GM10266 (cell line): ENCODE results near the gene IRF2BP2.

Experiments
- DNase-seq: peaks from one replicate; pipeline ENCODE4 v3.0.0; 2012; ENCODE audit errors: extremely low spot score
- TF ChIP-seq, protein P1 (sequence below): IDR thresholded peaks from 2 replicates; pipeline ENCODE4 v1.5.1; 2012; ENCODE audit warnings: mild to moderate bottlenecking, low read depth; ENCODE audit not compliant: control insufficient read depth, insufficient read depth; ENCODE audit errors: missing control alignments

IRF2BP2 gene

DNA sequence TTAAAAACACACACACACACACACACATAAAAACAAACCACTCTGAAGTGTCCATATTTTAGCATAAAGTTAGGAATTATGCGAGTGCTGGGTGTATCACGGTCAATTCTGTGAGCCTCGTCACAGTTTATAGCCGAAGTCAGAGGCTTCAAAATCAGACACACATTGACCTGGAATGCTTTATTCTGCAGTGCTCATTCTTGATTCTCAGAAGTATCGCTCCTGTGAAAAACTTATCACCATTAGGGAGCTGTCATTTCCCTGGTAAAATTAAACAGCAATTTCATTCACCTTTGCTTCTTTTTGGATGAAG, 8.7 kb upstream of the IRF2BP2 start:
- TF ChIP-seq, protein P1, sequence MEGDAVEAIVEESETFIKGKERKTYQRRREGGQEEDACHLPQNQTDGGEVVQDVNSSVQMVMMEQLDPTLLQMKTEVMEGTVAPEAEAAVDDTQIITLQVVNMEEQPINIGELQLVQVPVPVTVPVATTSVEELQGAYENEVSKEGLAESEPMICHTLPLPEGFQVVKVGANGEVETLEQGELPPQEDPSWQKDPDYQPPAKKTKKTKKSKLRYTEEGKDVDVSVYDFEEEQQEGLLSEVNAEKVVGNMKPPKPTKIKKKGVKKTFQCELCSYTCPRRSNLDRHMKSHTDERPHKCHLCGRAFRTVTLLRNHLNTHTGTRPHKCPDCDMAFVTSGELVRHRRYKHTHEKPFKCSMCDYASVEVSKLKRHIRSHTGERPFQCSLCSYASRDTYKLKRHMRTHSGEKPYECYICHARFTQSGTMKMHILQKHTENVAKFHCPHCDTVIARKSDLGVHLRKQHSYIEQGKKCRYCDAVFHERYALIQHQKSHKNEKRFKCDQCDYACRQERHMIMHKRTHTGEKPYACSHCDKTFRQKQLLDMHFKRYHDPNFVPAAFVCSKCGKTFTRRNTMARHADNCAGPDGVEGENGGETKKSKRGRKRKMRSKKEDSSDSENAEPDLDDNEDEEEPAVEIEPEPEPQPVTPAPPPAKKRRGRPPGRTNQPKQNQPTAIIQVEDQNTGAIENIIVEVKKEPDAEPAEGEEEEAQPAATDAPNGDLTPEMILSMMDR, result no peak
- DNase-seq, result no peak

DNA sequence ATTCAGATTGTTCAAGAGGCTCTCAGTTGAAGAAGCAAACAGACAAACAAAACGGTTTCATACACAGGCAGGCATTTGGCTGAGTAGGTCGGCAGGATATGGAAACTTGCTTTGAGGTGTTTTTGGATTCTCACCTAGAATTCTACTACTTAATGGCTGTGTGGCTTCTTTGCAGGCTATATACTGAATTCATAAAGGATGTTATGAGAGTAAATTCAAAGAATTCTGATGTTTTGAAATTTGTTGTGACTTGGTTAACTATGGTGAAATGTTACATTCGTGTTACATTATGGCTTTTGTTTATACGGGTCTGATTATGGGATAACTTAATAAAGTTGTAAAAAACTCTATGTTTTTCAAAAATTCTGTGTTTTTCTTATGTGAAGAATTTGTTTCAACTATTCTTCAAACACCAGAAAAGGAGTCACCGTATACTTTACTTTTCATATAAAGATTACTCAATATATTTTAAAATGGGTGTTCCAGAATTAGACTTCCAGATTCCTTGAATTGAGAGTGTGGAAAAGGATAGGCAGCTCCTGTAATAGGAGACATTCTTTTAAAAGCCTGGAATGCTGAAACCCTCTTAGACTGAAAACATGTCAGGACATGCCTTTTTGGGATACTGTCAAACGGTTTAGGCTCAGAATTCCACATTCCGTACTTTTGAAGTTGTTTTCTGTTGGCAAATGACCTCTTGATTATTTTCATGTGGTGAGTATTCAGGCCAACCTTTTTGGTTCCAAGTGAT, 8.2 kb upstream of the IRF2BP2 start:
- TF ChIP-seq, protein P1, result no peak
- no peak for DNase-seq

DNA sequence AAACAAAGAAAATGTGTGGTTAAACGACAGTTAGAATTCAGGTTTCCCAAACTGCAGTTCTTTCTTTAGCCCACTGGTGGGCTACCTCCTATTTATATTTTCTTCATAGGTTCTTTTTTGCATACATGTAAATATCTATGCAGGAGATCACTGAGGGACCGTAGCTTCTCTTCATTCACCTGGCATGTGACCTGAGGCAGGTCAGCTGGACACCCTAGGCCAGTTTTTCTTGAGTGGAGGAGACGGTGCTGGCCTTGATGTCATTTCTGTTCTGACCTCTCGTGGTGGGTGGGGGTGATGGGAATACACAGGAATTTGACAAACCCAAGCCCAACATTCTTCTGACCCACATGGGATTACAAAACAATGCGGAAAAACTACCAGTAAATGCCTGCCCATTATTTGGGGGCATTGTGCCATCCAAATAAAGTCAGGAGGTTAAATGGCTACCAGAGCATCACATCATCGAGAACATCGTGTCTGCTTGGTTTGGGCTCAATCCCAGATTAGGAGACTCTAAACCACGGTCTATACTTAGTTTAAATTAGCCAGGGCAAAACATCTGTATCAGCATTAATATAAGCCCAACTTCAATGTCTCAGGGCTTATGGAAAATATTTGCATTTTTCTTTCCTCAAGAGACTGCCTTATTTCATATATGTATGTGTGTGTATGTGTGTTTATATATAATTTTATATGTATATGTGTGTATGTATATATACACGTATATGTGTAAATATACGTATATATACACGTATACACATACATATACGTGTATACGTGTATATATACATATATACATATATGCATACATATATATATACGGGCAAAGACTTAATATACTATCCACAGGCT, 7.4 kb upstream of the IRF2BP2 start:
- no peak for DNase-seq

DNA sequence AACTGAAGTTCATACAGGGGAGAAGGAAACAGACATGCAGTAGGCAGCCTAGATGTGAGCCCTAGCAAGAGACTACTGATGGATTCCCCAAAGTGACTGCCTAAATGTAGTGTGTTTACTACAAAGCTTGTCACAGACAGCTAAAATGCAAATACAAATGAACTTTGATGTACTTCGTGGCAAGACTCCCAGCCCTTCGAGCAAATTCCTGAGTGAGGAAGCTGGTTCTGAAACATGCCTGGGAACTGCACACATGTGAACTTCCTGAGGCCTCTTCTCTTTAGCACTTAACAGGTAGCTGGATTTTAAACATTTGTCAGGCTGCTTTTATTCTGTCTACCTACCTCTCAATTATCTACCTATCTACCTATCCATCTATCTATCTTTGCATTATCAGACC, 6.7 kb upstream of the IRF2BP2 start:
- DNase-seq, result no peak

More for the DNA sequence above, 7.4 kb upstream of the IRF2BP2 start:
- TF ChIP-seq, protein P1, result no peak

DNA sequence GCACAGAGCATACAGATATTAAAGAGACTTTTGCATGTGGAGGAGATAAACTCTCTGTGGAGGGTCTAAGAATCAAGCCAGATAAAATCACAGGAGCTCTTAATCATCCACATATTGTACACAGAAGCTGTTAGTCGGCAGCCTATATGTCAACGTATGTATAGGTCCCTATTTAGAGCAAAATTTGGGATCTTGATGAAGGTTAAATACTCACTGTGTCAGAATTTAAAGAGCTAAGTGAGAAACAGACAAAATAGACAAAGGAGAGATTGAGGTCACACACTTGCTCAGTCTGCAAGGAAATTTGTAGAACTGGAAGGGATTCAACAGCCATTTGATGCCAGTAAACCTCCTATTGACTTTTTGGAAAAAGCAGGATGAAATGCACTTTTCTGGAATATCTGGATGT, 4.1 kb upstream of the IRF2BP2 start:
- TF ChIP-seq, protein P1, result no peak
- DNase-seq, result no peak

More for the DNA sequence above, 6.7 kb upstream of the IRF2BP2 start:
- TF ChIP-seq, protein P1, result no peak

DNA sequence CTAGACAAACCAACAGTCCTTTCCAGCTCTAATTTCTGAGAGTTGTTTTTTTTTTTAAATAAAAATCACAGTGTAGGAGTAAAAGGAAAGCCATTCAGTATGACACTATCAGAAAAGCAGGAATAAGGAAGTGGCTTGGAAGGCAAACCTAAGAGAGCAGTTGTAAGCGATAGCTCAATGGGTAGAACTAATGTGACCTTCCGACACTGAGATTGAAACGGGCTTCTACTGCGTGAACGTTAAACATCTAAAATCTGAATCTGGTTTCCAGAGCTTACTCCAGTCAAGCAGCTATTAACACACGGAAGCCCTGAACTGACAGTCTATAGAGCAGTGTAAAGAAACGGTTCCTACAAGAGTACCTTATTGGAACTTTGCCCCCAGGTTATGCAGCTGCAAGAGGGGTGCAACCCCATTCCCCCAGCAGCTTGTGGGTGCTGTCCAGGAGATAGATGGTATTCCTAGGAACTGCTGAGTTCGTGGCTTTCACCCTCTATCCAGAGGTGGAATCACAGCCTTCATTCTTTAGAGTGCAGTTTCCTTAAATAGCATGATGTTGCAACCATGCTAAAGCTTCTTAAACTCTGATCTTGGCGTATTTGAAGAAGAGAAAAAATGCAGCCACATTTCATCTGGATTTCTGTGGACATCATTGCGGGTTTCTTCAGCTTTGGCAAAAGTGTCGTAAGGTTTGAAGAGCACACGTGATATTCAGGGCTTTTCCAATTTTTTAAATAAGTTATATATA, 3.3 kb upstream of the IRF2BP2 start:
- DNase-seq, result no peak
- TF ChIP-seq, protein P1, result no peak
